WTC11 (cell line): ENCODE data around the gene EREG.

Source experiments
- NFYB ChIP-seq: sonication (generic); formaldehyde crosslinking; conservative IDR thresholded peaks from 2 replicates; pipeline ENCODE4 v1.8.0; 2022; ENCODE audit warnings: low read depth, missing genetic modification reagents
- SP1 ChIP-seq: sonication (generic); formaldehyde crosslinking; conservative IDR thresholded peaks from 2 replicates; pipeline ENCODE4 v1.8.1; 2022; ENCODE audit warnings: missing genetic modification reagents
- TF ChIP-seq, protein P1 (sequence below): fragments of 200-600 bp; IDR thresholded peaks from 2 replicates; pipeline ENCODE4 v1.8.0; 2022; ENCODE audit warnings: antibody characterized with exemption
- TF ChIP-seq, protein P2 (sequence below): fragments of 250-450 bp; sonication (Bioruptor Pico); conservative IDR thresholded peaks from 2 replicates; pipeline ENCODE4 v1.9.0; 2021; ENCODE audit warnings: mild to moderate bottlenecking
- TF ChIP-seq, protein P3 (sequence below): sonication (generic); formaldehyde crosslinking; IDR thresholded peaks from 2 replicates; pipeline ENCODE4 v1.8.1; 2023; ENCODE audit warnings: mild to moderate bottlenecking, moderate library complexity, missing genetic modification reagents
- TF ChIP-seq, protein P4 (sequence below): sonication (generic); formaldehyde crosslinking; IDR thresholded peaks from 2 replicates; pipeline ENCODE4 v1.8.0; 2022; ENCODE audit warnings: mild to moderate bottlenecking, missing genetic modification reagents

DNA sequence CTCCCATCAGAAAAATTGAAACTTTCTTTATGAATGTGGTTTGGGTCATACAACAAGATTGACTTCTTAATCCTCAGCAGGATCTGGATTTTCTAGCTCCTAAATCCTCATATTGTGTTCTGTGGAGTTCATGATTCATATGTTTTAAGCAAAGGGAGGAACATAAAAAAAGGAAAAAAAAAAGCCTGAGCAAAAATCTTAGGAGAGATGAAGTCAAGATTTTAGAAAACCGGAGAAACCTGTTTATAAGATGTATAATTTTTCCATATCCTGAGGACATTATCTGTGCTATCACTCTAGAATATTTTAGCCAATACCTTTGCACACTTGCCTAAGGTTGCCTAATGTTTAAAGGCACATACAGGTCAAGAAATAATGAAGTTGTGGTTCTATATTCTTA, 7.0 kb upstream of the EREG start:
- TF ChIP-seq, protein P1, sequence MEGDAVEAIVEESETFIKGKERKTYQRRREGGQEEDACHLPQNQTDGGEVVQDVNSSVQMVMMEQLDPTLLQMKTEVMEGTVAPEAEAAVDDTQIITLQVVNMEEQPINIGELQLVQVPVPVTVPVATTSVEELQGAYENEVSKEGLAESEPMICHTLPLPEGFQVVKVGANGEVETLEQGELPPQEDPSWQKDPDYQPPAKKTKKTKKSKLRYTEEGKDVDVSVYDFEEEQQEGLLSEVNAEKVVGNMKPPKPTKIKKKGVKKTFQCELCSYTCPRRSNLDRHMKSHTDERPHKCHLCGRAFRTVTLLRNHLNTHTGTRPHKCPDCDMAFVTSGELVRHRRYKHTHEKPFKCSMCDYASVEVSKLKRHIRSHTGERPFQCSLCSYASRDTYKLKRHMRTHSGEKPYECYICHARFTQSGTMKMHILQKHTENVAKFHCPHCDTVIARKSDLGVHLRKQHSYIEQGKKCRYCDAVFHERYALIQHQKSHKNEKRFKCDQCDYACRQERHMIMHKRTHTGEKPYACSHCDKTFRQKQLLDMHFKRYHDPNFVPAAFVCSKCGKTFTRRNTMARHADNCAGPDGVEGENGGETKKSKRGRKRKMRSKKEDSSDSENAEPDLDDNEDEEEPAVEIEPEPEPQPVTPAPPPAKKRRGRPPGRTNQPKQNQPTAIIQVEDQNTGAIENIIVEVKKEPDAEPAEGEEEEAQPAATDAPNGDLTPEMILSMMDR: no peak
- TF ChIP-seq, protein P2, sequence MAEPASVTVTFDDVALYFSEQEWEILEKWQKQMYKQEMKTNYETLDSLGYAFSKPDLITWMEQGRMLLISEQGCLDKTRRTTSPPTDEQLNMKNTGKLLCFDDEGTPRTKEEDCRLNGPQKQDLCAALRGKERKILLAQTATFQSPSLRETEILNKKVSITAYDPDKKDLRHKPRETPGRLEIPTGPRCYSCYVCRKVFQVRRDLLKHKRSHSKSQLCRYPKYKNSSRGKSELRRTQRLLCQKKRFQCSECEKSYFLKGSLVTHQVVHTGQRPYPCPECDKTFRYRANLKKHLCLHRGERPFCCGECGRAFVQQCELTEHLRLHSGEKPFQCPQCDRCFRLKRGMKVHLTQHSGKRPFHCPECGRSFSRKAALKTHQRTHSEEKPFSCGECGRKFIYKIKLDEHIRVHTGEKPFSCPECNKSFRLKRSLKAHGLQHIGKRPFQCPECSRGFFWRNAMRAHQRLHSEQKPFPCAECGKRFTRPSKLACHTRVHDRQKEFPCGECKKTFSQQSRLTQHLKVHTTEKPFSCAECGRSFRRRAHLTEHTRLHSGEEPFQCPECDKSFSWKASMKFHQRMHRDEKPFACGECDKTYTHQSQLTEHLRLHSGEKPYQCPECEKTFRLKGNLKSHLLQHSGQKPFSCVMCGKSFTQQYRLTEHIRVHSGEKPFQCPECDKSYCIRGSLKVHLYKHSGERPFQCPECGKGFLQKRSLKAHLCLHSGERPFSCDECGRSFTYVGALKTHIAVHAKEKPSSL (CRISPR knock-in tag): no peak
- TF ChIP-seq, protein P3, sequence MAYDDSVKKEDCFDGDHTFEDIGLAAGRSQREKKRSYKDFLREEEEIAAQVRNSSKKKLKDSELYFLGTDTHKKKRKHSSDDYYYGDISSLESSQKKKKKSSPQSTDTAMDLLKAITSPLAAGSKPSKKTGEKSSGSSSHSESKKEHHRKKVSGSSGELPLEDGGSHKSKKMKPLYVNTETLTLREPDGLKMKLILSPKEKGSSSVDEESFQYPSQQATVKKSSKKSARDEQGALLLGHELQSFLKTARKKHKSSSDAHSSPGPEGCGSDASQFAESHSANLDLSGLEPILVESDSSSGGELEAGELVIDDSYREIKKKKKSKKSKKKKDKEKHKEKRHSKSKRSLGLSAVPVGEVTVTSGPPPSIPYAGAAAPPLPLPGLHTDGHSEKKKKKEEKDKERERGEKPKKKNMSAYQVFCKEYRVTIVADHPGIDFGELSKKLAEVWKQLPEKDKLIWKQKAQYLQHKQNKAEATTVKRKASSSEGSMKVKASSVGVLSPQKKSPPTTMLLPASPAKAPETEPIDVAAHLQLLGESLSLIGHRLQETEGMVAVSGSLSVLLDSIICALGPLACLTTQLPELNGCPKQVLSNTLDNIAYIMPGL: no peak
- TF ChIP-seq NFYB (no peak), SP1 (no peak)
- TF ChIP-seq, protein P4, sequence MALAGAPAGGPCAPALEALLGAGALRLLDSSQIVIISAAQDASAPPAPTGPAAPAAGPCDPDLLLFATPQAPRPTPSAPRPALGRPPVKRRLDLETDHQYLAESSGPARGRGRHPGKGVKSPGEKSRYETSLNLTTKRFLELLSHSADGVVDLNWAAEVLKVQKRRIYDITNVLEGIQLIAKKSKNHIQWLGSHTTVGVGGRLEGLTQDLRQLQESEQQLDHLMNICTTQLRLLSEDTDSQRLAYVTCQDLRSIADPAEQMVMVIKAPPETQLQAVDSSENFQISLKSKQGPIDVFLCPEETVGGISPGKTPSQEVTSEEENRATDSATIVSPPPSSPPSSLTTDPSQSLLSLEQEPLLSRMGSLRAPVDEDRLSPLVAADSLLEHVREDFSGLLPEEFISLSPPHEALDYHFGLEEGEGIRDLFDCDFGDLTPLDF: no peak
